Thoracic aorta endothelial cell (primary cell): ENCODE measurements around the gene RSRC2. TPM values are rescaled to one million over a fixed set of nuclear protein-coding genes. Genes with fewer than 3 reads are reported as not detected.

Source experiments
- small RNA-seq: library from RNA; depleted of rRNA; stranded (forward); fragments of <200 nt; gene quantifications from one replicate; pipeline ENCODE3, GENCODE V24; 2012
- total RNA-seq: library from RNA; depleted of rRNA; stranded (reverse); fragments of >200 nt; gene quantifications from 2 replicates; pipeline ENCODE4 v1.2.3, GENCODE V29; 2012

RSRC2 gene, protein sequence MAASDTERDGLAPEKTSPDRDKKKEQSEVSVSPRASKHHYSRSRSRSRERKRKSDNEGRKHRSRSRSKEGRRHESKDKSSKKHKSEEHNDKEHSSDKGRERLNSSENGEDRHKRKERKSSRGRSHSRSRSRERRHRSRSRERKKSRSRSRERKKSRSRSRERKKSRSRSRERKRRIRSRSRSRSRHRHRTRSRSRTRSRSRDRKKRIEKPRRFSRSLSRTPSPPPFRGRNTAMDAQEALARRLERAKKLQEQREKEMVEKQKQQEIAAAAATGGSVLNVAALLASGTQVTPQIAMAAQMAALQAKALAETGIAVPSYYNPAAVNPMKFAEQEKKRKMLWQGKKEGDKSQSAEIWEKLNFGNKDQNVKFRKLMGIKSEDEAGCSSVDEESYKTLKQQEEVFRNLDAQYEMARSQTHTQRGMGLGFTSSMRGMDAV
- total RNA-seq, result 58.6 and 61.7 TPM in 2 replicates

GRCh38 chr12:122526683-122527477 lies at the start of gene RSRC2, which contains the start of gene KNTC1:
Gene RSRC2, minus strand, starts transcription at chr12:122526936. Its CDS starts 83 bp downstream, at chr12:122526853.
Gene KNTC1, plus strand, starts transcription at chr12:122527249. Its CDS starts 2,815 bp downstream, at chr12:122530064.

DNA sequence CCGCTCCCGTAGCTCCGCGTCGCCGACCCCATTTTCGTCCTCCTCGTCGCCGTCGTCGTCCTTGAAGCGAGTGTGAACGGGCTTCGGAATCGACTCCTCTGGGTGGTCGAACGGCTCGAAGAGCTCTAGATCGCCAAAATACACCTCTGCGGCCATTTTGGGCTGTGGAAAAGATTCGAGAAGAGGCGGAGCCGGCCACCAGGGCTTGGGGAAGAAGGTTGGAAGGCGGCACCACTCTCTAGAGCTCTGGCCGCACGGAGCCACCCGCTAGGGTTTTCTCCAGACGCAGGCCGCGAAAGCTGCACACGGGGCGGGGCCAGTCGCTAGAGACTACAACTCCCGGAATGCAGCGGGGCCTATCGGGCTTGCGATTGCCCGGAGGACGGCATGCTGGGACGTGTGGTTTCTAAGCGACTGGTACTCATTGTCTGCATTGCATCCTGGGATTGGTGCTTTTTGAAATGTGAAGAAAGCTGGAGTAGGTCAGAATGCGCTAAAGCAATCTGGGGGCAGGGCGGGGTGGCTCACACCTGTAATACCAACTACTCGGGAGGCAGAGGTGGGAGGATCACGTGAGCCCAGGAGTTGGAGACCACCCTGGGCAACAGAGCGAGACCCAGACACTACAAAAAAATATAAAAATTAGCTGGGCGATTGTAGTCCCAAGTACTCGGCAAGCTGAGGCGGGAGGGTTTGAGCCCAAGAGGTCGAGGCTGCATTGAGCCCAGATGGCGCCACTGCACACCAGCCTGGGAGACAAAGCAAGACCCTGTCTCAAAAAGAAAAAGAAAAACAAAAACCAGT lies 25.8 kb downstream of the RSRC2 start, which contains the start of gene ZCCHC8:
Gene ZCCHC8, minus strand, starts transcription at position 248 of the 804 bp plus-strand sequence. Its CDS starts 92 bp downstream, at position 156.

Small RNA genes within 50 kb of the gene (small RNA-seq; reads per million reads assigned to genes)
- gene AC026333.1, result not detected
- not detected for gene RF00411

Other genes starting within 250 kb of the RSRC2 start
- 70.4 and 86.7 TPM in 2 replicates for gene CLIP1, start 104.3 kb downstream of the RSRC2 start, total RNA-seq
- 30.6 and 32.0 TPM in 2 replicates for gene ZCCHC8, start 26.0 kb downstream of the RSRC2 start, total RNA-seq
- gene KNTC1, start 313 bp upstream of the RSRC2 start, total RNA-seq, result 69.3 and 82.3 TPM in 2 replicates
- gene HCAR2, start 176.4 kb upstream of the RSRC2 start, total RNA-seq, result not detected in 2 replicates
- gene HCAR3, start 189.9 kb upstream of the RSRC2 start, total RNA-seq, result not detected in 2 replicates
- gene HCAR1, start 203.9 kb upstream of the RSRC2 start, total RNA-seq, result not detected in 2 replicates
- 67.5 and 71.4 TPM in 2 replicates for gene DENR, start 225.9 kb upstream of the RSRC2 start, total RNA-seq
- 0.72 and 0.80 TPM in 2 replicates for gene CCDC62, start 247.6 kb upstream of the RSRC2 start, total RNA-seq